ENCODE data around the gene INO80B.

DNA sequence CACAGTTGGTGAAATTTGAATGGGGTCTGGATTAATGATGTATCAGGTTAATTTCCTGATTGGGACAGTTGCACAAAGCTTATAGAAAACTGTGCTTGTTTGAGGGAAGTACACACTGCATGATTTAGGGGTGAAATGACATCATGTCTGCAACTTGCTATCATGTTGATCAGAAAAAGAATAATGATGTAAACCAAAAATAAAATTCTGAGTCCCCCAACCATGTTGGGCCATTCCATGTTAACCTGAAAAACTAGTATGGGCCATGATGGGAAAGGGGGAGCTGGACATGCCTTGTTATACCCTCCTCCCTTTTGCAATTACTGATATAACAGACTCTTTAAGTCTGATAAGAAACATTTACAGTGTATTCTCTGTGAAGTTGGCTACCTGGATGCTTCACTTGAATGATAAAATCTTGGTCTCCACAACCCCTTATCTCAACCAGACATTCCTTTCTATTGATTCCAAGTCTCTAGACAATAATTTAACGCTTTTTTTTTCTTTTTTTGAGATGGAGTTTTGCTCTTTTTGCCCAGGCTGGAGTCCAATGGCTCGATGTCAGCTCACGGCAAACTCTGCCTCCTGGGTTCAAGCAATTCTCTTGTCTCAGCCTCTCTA, 4.2 kb upstream of the INO80B start:
- TF ChIP-seq POLR2A (IDR thresholded peaks at IDR 0.05): no peak
- TF ChIP-seq, protein P1, sequence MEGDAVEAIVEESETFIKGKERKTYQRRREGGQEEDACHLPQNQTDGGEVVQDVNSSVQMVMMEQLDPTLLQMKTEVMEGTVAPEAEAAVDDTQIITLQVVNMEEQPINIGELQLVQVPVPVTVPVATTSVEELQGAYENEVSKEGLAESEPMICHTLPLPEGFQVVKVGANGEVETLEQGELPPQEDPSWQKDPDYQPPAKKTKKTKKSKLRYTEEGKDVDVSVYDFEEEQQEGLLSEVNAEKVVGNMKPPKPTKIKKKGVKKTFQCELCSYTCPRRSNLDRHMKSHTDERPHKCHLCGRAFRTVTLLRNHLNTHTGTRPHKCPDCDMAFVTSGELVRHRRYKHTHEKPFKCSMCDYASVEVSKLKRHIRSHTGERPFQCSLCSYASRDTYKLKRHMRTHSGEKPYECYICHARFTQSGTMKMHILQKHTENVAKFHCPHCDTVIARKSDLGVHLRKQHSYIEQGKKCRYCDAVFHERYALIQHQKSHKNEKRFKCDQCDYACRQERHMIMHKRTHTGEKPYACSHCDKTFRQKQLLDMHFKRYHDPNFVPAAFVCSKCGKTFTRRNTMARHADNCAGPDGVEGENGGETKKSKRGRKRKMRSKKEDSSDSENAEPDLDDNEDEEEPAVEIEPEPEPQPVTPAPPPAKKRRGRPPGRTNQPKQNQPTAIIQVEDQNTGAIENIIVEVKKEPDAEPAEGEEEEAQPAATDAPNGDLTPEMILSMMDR (IDR thresholded peaks at IDR 0.05): no peak
